ENCODE measurements around the gene CCDC179. TPM values are rescaled to one million over a fixed set of nuclear protein-coding genes. Genes with fewer than 3 reads are reported as not detected.

The CCDC179 gene
- total RNA-seq, 1 experiment from 2014 or later: not detected

DNA sequence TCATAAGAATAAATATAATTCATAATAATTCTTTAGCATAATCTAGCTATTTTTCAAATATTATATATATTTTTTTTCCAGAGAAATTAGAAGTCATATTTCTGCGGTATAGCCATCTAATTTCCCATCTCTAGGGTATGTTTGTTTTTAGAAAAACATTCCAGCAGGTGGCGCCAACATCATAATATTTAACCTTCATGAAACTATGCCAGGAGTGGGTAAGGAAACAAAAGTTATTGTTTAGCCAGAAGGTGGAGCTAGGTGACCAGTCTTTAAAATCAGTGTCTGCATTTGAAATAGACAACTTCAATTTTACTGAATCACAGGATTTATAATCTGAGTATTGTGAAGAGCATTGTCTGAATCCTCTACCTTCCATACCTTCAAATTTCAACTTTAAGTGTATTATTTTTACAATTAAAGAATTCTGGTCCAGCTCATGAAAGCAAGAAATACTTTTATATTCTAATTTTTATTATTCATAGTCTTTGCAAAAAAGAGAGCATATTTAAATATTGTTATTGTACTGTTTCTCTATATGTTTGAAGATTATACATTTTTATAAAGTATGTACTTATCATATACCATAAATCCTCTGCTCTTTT, 15.7 kb upstream of the CCDC179 start:
- Mint-ChIP-seq H3K4me3 (no peak overlapping the region), H3K4me1 (0 out of 2 replicates have a peak, but pooled peaks cover 4% of the 10 kb centered on the region), H3K27me3 (ENCODE audit: low read depth) (no peaks in the 10 kb centered on the region; the same call in 1 of the 2 replicates), H3K9me3 (no peaks in the 10 kb centered on the region), H3K27ac (no peak overlapping the region), H3K36me3 (no peaks in the 10 kb centered on the region)
- TF ChIP-seq, protein P1, sequence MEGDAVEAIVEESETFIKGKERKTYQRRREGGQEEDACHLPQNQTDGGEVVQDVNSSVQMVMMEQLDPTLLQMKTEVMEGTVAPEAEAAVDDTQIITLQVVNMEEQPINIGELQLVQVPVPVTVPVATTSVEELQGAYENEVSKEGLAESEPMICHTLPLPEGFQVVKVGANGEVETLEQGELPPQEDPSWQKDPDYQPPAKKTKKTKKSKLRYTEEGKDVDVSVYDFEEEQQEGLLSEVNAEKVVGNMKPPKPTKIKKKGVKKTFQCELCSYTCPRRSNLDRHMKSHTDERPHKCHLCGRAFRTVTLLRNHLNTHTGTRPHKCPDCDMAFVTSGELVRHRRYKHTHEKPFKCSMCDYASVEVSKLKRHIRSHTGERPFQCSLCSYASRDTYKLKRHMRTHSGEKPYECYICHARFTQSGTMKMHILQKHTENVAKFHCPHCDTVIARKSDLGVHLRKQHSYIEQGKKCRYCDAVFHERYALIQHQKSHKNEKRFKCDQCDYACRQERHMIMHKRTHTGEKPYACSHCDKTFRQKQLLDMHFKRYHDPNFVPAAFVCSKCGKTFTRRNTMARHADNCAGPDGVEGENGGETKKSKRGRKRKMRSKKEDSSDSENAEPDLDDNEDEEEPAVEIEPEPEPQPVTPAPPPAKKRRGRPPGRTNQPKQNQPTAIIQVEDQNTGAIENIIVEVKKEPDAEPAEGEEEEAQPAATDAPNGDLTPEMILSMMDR (IDR thresholded peaks at IDR 0.05): peak; percentile 53
- TF ChIP-seq, protein P2, sequence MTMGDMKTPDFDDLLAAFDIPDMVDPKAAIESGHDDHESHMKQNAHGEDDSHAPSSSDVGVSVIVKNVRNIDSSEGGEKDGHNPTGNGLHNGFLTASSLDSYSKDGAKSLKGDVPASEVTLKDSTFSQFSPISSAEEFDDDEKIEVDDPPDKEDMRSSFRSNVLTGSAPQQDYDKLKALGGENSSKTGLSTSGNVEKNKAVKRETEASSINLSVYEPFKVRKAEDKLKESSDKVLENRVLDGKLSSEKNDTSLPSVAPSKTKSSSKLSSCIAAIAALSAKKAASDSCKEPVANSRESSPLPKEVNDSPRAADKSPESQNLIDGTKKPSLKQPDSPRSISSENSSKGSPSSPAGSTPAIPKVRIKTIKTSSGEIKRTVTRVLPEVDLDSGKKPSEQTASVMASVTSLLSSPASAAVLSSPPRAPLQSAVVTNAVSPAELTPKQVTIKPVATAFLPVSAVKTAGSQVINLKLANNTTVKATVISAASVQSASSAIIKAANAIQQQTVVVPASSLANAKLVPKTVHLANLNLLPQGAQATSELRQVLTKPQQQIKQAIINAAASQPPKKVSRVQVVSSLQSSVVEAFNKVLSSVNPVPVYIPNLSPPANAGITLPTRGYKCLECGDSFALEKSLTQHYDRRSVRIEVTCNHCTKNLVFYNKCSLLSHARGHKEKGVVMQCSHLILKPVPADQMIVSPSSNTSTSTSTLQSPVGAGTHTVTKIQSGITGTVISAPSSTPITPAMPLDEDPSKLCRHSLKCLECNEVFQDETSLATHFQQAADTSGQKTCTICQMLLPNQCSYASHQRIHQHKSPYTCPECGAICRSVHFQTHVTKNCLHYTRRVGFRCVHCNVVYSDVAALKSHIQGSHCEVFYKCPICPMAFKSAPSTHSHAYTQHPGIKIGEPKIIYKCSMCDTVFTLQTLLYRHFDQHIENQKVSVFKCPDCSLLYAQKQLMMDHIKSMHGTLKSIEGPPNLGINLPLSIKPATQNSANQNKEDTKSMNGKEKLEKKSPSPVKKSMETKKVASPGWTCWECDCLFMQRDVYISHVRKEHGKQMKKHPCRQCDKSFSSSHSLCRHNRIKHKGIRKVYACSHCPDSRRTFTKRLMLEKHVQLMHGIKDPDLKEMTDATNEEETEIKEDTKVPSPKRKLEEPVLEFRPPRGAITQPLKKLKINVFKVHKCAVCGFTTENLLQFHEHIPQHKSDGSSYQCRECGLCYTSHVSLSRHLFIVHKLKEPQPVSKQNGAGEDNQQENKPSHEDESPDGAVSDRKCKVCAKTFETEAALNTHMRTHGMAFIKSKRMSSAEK (CRISPR knock-in tag; IDR thresholded peaks at IDR 0.05; ENCODE audit: borderline replicate concordance): no peak
- ChIA-PET POLR2A (no interaction called here), CTCF (interaction anchor here (0.5 to 1.9 kb wide), 25 partner anchors 9 to 691 kb away, joined by 3 to 20 read pairs (median 4); partner anchors contain the start of gene SVIP)
- ATAC-seq (peak; percentile 83), DNase-seq (ENCODE audit: low spot score) (peak; percentile 44)

DNA sequence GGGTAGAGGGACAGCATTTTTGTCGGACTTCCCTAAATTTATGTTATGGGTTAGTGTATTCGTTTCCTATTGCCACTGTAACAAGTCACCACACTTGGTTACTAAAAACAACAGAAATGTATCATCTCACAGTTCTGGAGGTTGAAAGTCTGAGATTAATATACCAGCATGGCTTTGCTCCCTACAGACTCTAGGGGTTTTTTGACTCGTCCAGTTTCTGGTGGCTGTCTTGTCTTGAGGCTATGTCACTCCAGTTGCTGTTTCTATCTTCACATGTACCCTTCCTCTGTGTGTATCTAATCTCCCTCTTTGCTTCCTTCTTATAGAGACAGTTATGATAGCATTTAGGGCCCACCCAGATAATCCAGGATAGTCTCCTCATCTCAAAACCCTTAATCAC, 9.1 kb upstream of the CCDC179 start:
- DNase-seq (ENCODE audit: low spot score): no peak
- Mint-ChIP-seq H3K9me3 (peaks cover 3% of the 10 kb centered on the region), H3K4me3 (no peak overlapping the region), H3K4me1 (no peaks in the 10 kb centered on the region), H3K27ac (no peak overlapping the region), H3K36me3 (no peaks in the 10 kb centered on the region), H3K27me3 (ENCODE audit: low read depth) (no peaks in the 10 kb centered on the region; the same call in 1 of the 2 replicates)
- TF ChIP-seq SP1 (CRISPR knock-in tag; conservative IDR thresholded peaks at IDR 0.05) (no peak), NR1H2 (CRISPR knock-in tag; IDR thresholded peaks at IDR 0.05) (no peak), ZNF416 (CRISPR knock-in tag; IDR thresholded peaks at IDR 0.05) (no peak), MXD4 (CRISPR knock-in tag; IDR thresholded peaks at IDR 0.05; ENCODE audit: borderline replicate concordance) (no peak), RELA (CRISPR knock-in tag; IDR thresholded peaks at IDR 0.05; ENCODE audit: borderline replicate concordance) (no peak), TEAD1 (CRISPR knock-in tag; IDR thresholded peaks at IDR 0.05) (no peak), SMAD4 (CRISPR knock-in tag; IDR thresholded peaks at IDR 0.05) (no peak), NR2C2 (CRISPR knock-in tag; IDR thresholded peaks at IDR 0.05) (no peak), ATF6 (CRISPR knock-in tag; IDR thresholded peaks at IDR 0.05) (no peak), TP53 (CRISPR knock-in tag; IDR thresholded peaks at IDR 0.05) (no peak), ZNF281 (CRISPR knock-in tag; IDR thresholded peaks at IDR 0.05) (no peak), JUN (CRISPR knock-in tag; IDR thresholded peaks at IDR 0.05) (no peak), CDX4 (CRISPR knock-in tag; IDR thresholded peaks at IDR 0.05; ENCODE audit: borderline replicate concordance) (no peak), FOXJ3 (CRISPR knock-in tag; IDR thresholded peaks at IDR 0.05; ENCODE audit: borderline replicate concordance) (no peak), RORB (CRISPR knock-in tag; IDR thresholded peaks at IDR 0.05) (no peak), ZNF121 (CRISPR knock-in tag; IDR thresholded peaks at IDR 0.05) (no peak), ATF2 (CRISPR knock-in tag; IDR thresholded peaks at IDR 0.05; ENCODE audit: borderline replicate concordance, low read depth) (no peak)
- ChIA-PET CTCF (no interaction called here), POLR2A (no interaction called here)
- ATAC-seq: no peak

All from WTC11 (cell line).